HPDE6-E6E7 (cell line): ENCODE data around the gene SNX8.

ENCODE experiments used
- DNase-seq: peaks from one replicate; pipeline ENCODE4 v3.0.0; 2011; ENCODE audit warnings: missing footprints; ENCODE audit errors: extremely low spot score

The SNX8 gene

GRCh38 chr7:2244404-2244995, 69.7 kb downstream of the SNX8 start:
- no peak for DNase-seq

GRCh38 chr7:2243458-2243857, 70.8 kb downstream of the SNX8 start:
- DNase-seq: no peak

DNA sequence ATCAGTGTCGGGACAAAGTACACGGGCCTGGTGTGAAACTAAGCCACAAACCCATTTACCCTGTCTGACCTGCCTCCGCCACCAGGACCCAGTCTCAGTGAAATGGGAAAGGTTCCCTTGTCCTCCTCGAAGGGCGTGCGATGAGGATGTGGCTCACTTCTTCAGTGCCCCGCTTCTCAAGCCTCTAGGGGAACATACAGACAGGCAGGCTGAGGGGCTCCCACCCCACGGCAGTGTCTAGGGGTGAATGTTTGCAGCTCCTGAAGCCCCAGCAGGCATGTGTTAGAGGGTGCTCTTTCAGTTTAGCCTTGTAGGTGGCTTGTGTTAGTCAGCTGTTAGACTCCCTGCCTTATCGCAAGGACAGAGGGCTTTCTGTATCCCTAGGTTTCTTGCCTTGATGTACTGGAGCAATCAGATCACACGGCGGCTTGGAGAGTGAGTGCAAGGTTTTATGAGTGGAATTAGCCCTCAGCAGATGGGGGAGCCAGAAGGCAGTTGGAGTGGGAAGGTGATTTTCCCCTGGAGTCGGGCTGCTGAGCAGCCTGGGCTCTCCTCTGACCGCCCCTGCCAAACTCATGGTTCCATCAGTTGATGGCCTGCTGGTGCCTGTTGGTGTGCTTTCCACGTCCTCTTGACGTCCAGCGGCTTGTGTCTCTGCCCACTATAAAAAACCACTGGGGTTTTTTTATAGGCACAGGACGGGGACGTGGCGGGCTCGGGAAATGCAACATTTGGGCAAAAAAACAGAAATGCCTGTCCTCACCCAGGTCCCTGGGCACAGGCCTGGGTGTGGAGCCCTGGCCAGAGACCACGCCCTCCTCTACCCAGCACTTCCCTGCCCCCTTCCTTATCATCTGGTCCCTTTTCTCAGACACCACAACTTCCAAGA, 71.5 kb downstream of the SNX8 start:
- no peak for DNase-seq

DNA sequence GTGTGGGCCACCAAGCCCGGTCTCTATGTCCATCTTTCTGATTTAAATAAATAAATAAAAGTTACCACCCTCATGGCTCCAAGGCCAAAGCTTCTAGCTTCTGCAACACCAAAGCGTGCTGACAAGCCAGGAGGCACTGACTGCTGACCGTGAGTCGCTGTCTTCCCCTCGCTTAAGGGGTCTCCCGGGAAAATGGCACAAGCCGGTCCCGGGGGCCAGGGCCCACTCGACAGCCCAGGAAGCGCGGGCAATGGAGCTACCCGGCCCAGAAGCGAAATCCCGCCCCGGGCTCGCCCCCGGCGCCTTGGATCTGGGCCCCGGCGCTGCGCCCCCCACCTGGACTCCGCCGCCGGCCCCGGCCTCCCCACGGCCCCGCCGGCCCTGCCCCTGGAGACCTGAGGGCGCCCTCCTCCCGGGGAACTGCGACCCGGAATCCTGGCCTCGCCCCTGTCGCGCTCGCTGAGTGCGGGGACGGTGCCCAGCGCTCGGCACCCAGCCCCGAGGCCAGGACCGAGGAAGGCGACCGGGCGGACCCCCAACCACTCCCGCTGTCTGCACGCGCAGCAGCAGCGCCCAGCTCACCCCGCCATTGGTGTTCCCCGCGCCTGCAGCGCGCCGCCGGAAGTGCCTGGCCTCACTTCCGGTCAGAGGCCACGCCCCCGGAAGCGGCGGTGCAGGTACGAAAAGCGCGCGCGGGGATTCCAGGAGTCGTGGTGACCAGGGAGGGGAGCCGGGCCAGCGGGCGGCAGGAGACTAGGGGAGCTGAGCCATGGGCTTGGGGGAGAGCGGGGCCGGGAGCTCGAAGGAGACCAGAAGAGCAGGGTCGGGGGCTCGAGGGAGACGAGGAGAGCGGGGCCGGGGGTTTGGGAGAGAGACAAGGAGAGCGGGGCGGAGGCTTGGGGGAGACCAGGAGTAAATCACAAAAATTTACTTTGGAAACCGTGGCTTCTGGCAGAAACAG, 72.4 kb downstream of the SNX8 start, which contains the start of the genes MRM2 and NUDT1:
MRM2 (minus strand) TSS at position 626 of the 961 bp plus-strand sequence; CDS start at position 590, 36 bp downstream.
NUDT1 (plus strand) TSS at position 647 of the 961 bp plus-strand sequence. CDS start 2,349 bp downstream, outside the sequence.
- DNase-seq: peak; percentile 71

- DNase-seq: no peak
These were observed 75.0 kb downstream of the SNX8 start for GRCh38 chr7:2239242-2239641.

DNA sequence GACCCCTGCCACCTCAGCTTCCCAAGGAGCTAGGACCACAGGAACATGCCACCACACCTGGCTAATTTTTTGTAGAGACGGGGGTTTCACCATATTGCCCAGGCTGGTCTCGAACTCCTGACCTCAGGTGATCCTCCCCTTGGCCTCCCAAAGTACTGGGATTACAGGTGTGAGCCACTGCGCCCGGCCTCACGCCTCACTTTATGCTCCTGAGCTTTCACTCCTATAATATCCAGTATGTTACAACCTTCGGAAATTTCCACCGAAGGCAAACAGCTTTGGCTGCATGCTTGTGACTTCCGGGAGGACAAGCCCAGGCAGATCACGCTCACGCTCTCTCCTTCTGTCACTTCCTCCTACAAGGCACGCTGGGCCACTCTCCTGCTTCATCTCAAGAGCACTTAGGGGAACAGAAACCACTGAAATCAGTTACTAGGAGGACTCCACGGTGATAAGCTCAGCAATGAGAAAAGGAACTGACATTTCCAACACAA, 77.1 kb downstream of the SNX8 start:
- no peak for DNase-seq

GRCh38 chr7:2233926-2234325, 80.3 kb downstream of the SNX8 start:
- no peak for DNase-seq

- peak; percentile 90 for DNase-seq
These were observed 81.3 kb downstream of the SNX8 start, which contains the start of gene MAD1L1 for GRCh38 chr7:2232766-2233520. Gene MAD1L1, minus strand, starts transcription at chr7:2232945. Its CDS starts 2,812 bp downstream, at chr7:2230133.

DNA sequence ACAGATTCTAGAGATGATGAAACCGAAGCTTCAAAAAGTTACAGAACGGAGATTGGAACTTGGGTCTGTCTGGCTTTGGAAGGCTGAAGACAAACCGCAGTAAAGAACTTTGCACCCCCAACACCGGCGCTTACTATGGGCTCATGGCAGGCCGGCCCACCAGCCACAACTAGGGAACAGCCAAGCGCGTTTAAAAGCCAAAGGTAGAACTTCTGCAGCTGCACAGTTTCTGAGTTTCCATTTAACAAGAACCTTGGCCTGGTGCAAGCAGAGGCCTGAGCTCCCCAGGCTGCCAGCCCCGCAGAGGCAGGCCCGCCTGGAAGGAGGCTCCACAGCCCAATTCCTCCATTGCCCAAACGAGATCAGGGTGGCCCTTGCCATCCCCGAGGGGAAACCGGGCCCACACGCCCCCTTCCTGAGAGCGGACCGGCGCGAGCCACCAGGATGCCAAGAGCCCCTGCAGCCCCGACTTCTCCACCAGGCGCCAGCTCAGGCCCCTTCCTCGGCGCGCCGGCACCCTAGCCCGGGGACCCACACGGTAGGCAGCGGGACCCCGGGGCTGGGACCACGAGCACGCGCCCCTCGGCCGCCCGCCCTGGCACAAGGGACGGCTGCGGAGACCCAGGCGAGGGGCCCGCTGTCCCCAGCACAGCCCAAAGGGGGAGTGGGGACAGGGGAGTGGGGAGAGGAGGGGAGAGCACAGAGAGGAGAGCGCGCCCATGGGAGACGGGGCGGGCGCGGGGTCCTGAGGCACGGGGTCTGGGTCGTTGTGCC, 82.1 kb downstream of the SNX8 start:
- DNase-seq: no peak

GRCh38 chr7:2230882-2231281, 83.4 kb downstream of the SNX8 start:
- DNase-seq: no peak

- DNase-seq: no peak
These were observed 84.0 kb downstream of the SNX8 start for GRCh38 chr7:2230226-2230625.

DNA sequence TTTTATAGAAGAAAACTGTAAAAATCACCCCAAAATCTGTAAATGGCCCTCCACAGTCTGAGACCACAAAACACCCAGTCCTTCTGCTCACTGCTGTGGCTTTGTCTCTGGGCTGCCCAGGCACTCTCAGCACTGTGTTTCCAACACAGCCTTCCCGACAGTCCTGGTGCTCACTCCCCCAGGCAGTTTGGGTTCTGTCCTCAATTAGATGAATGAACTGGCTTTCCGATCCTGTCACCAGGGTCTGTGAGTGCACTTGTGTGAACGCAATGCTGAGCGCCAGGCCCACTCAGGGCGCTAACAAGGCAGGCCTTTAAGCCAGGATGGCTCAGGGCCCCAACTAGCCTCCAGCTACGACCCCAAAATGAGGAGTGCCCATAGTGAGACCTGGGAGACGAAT, 84.8 kb downstream of the SNX8 start:
- DNase-seq: no peak

DNA sequence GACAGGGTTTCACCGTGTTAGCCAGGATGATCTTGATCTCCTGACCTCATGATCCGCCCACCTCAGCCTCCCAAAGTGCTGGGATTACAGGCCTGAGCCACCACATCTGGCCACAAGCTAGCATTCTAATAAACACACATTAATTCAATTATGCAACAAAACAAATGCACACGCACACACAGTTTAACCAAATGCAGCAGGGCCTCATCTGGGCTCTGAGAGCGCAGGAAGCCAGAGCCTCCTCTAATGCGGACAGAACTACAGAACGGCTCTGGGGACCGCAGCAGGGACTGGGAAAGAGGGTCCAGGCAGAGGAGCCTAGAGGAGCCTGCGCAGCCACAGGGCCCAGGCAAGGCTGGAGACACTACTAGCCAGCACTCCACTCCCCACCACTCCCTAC, 85.3 kb downstream of the SNX8 start:
- DNase-seq: no peak

- no peak for DNase-seq
These were observed 86.5 kb downstream of the SNX8 start for GRCh38 chr7:2227699-2228098.

GRCh38 chr7:2225830-2226229, 88.4 kb downstream of the SNX8 start:
- no peak for DNase-seq

GRCh38 chr7:2225336-2225735, 88.9 kb downstream of the SNX8 start:
- DNase-seq: peak; percentile 77

GRCh38 chr7:2224934-2225333, 89.3 kb downstream of the SNX8 start:
- no peak for DNase-seq

- no peak for DNase-seq
These were observed 89.7 kb downstream of the SNX8 start for GRCh38 chr7:2224491-2224928.

- no peak for DNase-seq
These were observed 90.9 kb downstream of the SNX8 start for GRCh38 chr7:2223321-2223720.

- DNase-seq: no peak
These were observed 91.7 kb downstream of the SNX8 start for GRCh38 chr7:2222516-2222915.
